ENCODE data around the gene DDX25. TPM values are rescaled to one million over a fixed set of nuclear protein-coding genes. Genes with fewer than 3 reads are reported as not detected.

The DDX25 gene
- total RNA-seq, 4 donors from 2014 or later, result 0.38 TPM; not detected in 3

DNA sequence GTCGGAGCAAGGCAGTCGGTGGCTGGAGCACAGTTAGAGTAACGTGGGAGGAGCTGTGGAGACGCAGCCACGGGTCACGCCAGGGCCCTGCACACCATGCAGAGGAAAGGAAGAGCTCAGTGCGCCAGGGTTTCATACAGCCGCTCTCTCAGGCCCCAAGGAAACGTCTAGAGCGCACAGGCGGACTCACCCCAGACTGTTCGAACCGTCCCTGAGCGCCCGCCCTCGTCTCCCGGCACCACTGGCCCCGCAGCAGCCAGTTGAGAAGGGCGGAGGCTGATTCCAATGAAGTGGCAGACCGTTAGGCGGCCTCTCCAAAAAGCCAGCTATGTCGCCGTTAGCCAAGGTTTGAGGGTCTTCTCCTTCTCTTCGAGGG is 17.3 kb upstream of the DDX25 start:
- Histone ChIP-seq H3K4me1 (peaks cover 0 to 42% (median 5%) of the 10 kb centered on the region in 3 donors), H3K36me3 (no peaks in the 10 kb centered on the region), H3K9me3 (no peaks in the 10 kb centered on the region), H3K27me3 (no peaks in the 10 kb centered on the region), H3K27ac (peak overlapping the region; percentile 90 to 98 (median 93)), H3K4me3 (peak overlapping the region; percentile 65 to 95 (median 82))
- WGBS, 2 donors, result 13 to 22% methylated on average over 11 to 20 of the region's 24 CpGs
- TF ChIP-seq POLR2A (IDR thresholded peaks at IDR 0.05) (no peak), CTCF (IDR thresholded peaks at IDR 0.05) (no peak)
- intact Hi-C loops (cut with DNase I), result no loop called here
- no peak for DNase-seq

GRCh38 chr11:125887373-125888324 is 16.7 kb upstream of the DDX25 start, which contains the start of gene HYLS1:
HYLS1 (plus strand) TSS chr11:125887668; CDS start chr11:125899369, 11,701 bp downstream.
- no peaks in the 10 kb centered on the region for H3K9me3 ChIP-seq
- intact Hi-C loops (cut with DNase I), result no loop called here
- peaks cover 0 to 5% (median 0%) of the 10 kb centered on the region in 3 donors for H3K36me3 ChIP-seq
- H3K27me3 ChIP-seq, result no peaks in the 10 kb centered on the region
- TF ChIP-seq POLR2A (IDR thresholded peaks at IDR 0.05) (peak in 3 of 4 donors; percentile 58 to 73 (median 71)), CTCF (IDR thresholded peaks at IDR 0.05) (peak in 4 of 6 experiments; percentile 23 to 40 (median 30))
- WGBS, 2 donors, result 0 to 1% methylated on average over 2 to 11 of the region's 91 CpGs
- peak within 1 kb of the TSS; percentile 65 to 95 (median 82) for H3K4me3 ChIP-seq
- peaks cover 0 to 42% (median 5%) of the 10 kb centered on the region in 3 donors for H3K4me1 ChIP-seq
- peak within 1 kb of the TSS; percentile 90 to 98 (median 93) for H3K27ac ChIP-seq
- DNase-seq, result peak; percentile 58

- H3K9me3 ChIP-seq, result no peaks in the 10 kb centered on the region
- intact Hi-C loops (cut with DNase I), result no loop called here
- peaks cover 0 to 32% (median 0%) of the 10 kb centered on the region in 3 donors for H3K36me3 ChIP-seq
- H3K4me3 ChIP-seq, result no peak overlapping the region
- no peak for TF ChIP-seq CTCF (IDR thresholded peaks at IDR 0.05)
- no peak for TF ChIP-seq POLR2A (IDR thresholded peaks at IDR 0.05)
- H3K4me1 ChIP-seq, result peaks cover 0 to 42% (median 5%) of the 10 kb centered on the region in 3 donors
- 54 to 80% methylated on average over 3 of the region's 3 CpGs for WGBS, 2 donors
- no peak for DNase-seq
- H3K27ac ChIP-seq, result no peak overlapping the region
- no peaks in the 10 kb centered on the region for H3K27me3 ChIP-seq
These were observed 13.7 kb upstream of the DDX25 start for GRCh38 chr11:125890447-125891100.

DNA sequence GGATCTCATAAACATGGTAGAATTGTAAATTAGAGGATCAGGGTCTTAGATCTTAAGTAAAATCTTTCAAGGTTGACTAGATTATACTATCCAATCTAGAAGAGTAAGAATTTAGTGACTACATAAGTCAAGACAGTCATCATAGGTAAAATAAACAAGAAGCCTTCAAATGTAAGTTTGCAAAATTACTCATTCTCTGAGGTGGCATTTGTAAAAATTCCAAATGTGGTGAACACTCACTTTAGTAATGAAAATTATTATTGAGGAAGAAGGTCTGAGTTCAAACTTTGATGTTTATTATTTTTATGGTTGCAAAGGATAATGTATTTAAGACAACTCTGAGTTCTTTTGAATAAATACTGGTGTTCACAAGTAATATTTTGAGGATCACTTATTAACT is 12.2 kb upstream of the DDX25 start:
- no peak for DNase-seq
- Histone ChIP-seq H3K4me3 (no peak overlapping the region), H3K4me1 (peaks cover 0 to 31% (median 5%) of the 10 kb centered on the region in 3 donors), H3K27me3 (no peaks in the 10 kb centered on the region), H3K27ac (no peak overlapping the region), H3K9me3 (no peaks in the 10 kb centered on the region), H3K36me3 (peaks cover 0 to 35% (median 0%) of the 10 kb centered on the region in 3 donors)
- no peak for TF ChIP-seq CTCF (IDR thresholded peaks at IDR 0.05)
- TF ChIP-seq POLR2A (IDR thresholded peaks at IDR 0.05), result no peak
- intact Hi-C loops (cut with DNase I), result no loop called here

- H3K36me3 ChIP-seq, result peaks cover 0 to 35% (median 0%) of the 10 kb centered on the region in 3 donors
- DNase-seq, result no peak
- H3K4me1 ChIP-seq, result peaks cover 0 to 29% (median 5%) of the 10 kb centered on the region in 3 donors
- no peaks in the 10 kb centered on the region for H3K9me3 ChIP-seq
- intact Hi-C loops (cut with DNase I), result no loop called here
- no peak overlapping the region for H3K4me3 ChIP-seq
- no peak overlapping the region for H3K27ac ChIP-seq
- no peaks in the 10 kb centered on the region for H3K27me3 ChIP-seq
- TF ChIP-seq POLR2A (IDR thresholded peaks at IDR 0.05) (no peak), CTCF (IDR thresholded peaks at IDR 0.05) (no peak)
These were observed 11.3 kb upstream of the DDX25 start for GRCh38 chr11:125892994-125893393.
